ENCODE measurements around the gene ZNF407.

DNA sequence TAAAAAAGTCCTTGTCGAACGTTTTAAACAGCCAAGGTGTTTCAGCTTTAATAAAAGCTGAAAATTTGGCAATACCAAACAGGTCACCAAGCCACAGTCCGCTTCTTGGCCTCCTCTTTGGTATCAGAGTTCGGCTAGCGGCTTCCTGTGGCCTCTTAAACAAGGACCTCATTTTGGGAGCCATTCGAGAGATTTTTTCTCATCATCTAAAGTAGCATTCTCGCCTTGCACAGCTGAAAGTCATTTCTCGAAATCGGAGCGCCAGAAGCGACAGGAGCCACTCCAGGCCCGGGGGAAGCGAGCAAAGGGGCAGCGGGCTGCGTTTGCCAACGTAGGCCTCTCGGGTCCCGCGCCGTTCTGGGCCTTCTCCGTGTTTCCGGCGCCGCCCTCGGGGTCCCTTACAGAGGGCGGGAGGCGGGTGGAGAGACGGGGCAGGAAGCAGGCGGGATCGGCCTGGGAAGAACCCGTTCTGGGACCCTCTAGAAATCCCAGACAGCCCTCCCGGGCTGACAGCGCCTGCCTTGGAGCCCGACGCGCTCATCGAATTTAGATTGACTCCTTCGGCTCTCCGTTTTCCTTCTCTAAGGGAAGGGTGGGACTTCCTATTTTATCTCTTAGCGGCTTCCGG lies 522 bp upstream of the ZNF407 start:
- TF ChIP-seq POLR2A (IDR thresholded peaks at IDR 0.05), result no peak
- TF ChIP-seq, protein P1, sequence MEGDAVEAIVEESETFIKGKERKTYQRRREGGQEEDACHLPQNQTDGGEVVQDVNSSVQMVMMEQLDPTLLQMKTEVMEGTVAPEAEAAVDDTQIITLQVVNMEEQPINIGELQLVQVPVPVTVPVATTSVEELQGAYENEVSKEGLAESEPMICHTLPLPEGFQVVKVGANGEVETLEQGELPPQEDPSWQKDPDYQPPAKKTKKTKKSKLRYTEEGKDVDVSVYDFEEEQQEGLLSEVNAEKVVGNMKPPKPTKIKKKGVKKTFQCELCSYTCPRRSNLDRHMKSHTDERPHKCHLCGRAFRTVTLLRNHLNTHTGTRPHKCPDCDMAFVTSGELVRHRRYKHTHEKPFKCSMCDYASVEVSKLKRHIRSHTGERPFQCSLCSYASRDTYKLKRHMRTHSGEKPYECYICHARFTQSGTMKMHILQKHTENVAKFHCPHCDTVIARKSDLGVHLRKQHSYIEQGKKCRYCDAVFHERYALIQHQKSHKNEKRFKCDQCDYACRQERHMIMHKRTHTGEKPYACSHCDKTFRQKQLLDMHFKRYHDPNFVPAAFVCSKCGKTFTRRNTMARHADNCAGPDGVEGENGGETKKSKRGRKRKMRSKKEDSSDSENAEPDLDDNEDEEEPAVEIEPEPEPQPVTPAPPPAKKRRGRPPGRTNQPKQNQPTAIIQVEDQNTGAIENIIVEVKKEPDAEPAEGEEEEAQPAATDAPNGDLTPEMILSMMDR (IDR thresholded peaks at IDR 0.05 in 8 of 11, conservative IDR thresholded peaks at IDR 0.05 in 3 of 11), result no peak
